Measurements from ENCODE around the gene IER2.
A peak's percentile ranks its signal among the peaks of the same experiment; 100 is the strongest.

IER2 gene, protein sequence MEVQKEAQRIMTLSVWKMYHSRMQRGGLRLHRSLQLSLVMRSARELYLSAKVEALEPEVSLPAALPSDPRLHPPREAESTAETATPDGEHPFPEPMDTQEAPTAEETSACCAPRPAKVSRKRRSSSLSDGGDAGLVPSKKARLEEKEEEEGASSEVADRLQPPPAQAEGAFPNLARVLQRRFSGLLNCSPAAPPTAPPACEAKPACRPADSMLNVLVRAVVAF

DNA sequence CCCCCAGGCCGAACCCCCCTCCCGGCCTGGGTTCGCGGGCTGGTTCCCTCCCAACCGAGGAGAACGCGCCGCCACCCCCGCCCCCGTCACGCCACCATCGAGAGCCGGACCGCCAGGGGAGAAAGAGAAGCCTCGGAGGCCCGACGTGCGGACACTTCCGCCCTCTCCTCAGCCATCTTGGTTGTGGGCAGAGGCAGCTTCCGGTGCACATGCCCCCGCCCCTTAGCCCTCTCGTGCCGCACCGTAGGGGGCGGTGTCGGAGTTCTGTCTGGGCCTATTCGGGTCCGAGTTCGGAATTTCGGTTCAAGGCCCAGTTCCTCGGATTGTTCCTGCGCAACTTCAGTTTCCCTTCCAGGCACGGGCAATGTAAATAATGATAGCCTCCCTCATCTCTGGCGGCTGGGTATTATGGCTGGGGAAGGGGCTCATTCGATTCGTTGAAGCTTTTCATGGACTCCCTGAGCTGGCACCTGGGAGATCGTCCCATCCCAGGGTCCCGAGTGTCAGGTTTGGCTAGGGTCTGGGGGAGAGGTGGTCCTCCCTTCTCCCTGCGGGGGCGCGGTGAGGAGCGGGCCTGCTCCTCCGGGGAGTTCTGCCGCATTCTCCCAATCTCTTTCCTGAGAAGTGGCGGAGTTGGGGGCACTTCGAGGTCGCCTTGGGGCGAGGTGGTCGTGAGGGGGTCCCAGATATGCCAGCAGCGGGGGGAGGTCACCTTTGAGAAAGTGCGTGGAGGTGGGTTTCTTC lies at the start of gene IER2, which contains the start of gene STX10:
TSS of gene IER2 (plus strand) at position 225 of the 744 bp plus-strand sequence. CDS start 2,776 bp downstream, outside the sequence.
TSS of gene STX10 (minus strand) at position 189 of the 744 bp plus-strand sequence. CDS start 202 bp downstream, outside the sequence.
- DNase-seq (ENCODE audit: low read depth) = peak; percentile 96
- TF ChIP-seq CTCF (IDR thresholded peaks at IDR 0.05; ENCODE audit: low read length, missing control alignments) = peak; percentile 51
- peak within 1 kb of the TSS; percentile 99 for H3K4me3 ChIP-seq (replicated peaks; ENCODE audit: low read depth, low read length)

DNA sequence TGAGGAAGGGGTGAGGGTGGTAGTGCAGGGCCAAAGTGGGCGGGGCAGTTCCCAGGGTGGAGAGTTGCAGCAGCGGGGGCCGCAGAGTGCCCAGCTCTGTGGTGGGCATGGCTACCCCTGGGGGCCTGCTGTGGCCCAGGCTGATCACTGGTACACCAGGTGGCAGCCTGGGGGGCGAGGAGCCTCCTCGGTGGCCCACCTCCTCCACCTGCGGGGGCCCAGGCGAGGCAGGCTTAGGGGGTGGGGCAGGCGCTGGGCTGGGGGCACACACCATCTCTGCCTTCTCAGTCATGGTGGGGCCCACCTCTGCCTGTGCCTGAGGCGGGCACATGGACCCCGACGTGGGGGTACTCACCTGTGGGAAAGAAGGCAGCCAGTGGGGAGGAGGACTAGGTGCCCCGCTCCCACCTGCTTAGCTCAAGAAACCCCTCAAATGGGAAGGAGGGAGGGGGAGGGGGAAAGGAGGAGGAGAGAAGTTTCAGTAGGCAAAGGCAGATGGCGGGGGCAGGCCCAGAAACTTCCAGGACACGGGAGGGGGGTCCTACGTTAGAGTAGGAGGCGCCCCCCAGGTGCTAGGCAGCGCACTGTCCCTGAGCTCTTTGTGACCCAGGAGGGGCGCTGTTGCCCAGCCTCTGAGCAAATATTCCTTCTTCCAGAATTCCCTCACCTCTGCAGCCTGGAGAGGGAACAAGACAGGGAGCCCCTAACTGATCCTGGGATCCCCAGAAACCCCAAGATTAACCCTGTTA lies 49.2 kb upstream of the IER2 start:
- peak; percentile 21 for TF ChIP-seq CTCF (IDR thresholded peaks at IDR 0.05; ENCODE audit: low read length, missing control alignments)
- DNase-seq (ENCODE audit: low read depth) = no peak
- no peak overlapping the region for H3K4me3 ChIP-seq (replicated peaks; ENCODE audit: low read depth, low read length)

DNA sequence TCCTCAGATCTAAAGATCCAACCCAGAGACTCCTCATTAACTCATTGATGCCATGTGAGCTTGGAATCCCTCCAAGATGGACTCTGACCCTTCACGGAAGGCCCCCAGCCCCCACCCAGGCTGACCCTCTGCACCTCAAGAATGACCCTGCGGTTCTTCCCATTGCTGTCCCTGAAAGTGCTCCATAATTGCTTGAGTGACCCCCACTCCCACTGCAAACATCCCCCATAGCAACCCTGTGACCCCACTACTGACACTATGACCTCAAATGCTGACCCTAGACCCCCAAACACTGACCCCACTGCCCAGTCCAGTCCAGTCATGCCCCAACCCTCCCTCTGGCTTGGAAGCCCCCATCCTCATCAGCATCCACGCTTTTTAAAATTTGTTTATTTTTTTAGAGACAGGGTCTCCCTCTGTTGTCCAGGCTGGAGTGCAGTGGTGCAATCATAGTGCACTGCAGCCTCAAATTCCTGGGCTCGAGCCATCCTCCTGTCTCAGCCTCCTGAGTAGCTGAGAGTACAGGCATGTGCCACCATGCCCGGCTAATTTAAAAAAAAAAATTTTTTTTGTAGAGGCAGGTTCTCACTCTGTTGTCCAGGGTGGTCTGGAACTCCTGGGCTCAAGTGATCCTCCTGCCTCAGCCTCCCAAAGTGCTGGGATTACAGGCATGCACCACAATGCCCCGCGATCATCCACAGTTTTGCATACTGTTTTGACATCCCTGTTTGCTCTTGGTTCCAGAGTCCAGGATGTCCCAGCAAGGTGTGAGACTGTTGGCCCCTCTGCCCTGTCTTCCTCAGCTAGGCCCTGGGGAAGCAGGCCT lies 48.4 kb upstream of the IER2 start:
- DNase-seq (ENCODE audit: low read depth) = no peak
- TF ChIP-seq CTCF (IDR thresholded peaks at IDR 0.05; ENCODE audit: low read length, missing control alignments) = no peak
- peak overlapping the region; percentile 35 for H3K4me3 ChIP-seq (replicated peaks; ENCODE audit: low read depth, low read length)

DNA sequence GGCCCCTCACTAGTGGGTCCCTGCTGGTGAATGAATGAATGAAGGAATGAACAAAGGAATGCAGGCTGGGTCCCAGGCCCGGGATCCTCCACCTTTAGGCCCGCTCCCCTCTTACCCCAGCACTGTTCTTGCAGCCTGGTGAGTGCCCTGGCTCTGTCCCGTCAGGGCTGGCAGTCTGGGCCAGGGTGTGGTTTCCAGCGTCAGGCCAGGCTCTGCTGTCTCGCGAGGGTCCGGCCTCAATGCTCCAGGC lies 47.9 kb upstream of the IER2 start:
- no peak for DNase-seq (ENCODE audit: low read depth)
- H3K4me3 ChIP-seq (replicated peaks; ENCODE audit: low read depth, low read length) = peak overlapping the region; percentile 35
- TF ChIP-seq CTCF (IDR thresholded peaks at IDR 0.05; ENCODE audit: low read length, missing control alignments) = no peak

DNA sequence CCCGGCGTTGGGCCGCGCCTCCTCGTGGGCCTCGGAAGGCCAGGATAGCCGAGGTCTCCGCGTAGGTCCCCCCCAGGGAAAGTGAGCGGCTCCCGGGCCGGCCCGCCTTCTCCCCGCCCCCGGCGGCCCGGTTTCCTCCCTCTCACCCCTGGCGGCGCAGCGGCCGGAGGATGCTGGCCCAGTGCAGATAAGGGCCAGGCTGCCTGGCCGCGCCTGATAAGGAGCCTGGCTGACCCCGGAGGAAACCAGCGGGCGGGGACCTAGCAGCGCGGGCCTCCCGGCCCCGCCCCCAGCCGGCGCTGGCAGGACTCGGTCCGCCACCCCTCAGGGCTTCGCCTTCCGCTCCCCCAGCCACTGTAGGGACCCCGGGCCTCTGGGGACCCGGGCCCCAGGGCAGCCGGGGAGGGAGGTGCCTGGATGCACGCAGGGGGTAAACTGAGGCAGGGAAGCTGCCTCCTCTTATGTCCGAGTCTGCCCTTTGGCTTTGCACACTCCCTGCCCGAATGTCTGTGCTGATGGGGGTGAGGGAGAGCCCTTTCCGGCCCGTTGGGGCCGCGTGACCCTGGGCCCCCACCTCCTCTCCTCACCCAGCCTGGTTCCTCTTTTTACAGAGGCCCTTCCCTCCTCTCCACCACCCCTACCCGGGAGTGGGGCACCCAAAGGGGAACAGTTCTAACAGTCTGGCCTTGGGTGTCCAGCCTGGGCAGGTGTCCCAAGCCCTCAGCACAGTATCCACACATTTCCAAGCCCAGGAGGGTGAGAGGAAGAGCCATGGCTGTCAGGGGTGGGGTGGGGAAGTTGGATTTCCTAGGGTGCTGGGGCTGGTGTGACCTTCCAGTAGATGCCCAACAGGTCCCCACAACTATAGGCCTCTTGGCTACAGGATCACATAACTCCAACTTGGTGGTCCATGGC lies 47.3 kb upstream of the IER2 start, which contains the start of gene LYL1:
TSS of gene LYL1 (minus strand) at position 193 of the 915 bp plus-strand sequence. CDS start 1,687 bp downstream, outside the sequence.
- TF ChIP-seq CTCF (IDR thresholded peaks at IDR 0.05; ENCODE audit: low read length, missing control alignments) = no peak
- peak within 1 kb of the TSS; percentile 35 for H3K4me3 ChIP-seq (replicated peaks; ENCODE audit: low read depth, low read length)
- DNase-seq (ENCODE audit: low read depth) = peak; percentile 65
